H1 (cell line): ENCODE data around the gene SEC16A.

Experiments
- CEBPB ChIP-seq: IDR thresholded peaks from 2 replicates; pipeline ENCODE4 v1.6.1; 2012; ENCODE audit warnings: low read depth, low read length
- CHD2 ChIP-seq: IDR thresholded peaks from 2 replicates; pipeline ENCODE4 v1.6.1; 2012; ENCODE audit warnings: low read length, improper control_type of control experiment
- EP300 ChIP-seq, 2 experiments: IDR thresholded peaks; 1 replicate in 1 of 2; 2 replicates in 1 of 2; pipeline ENCODE4 v1.6.1; 2011 to 2012; ENCODE audit warnings: low read depth in 2 of 2, low read length in 2 of 2, mild to moderate bottlenecking in 2 of 2, borderline replicate concordance in 1 of 2, inconsistent platforms in 1 of 2, moderate library complexity in 1 of 2
- EZH2 ChIP-seq: fragments of 200-600 bp; sonication (generic); IDR thresholded peaks from 2 replicates; pipeline ENCODE4 v1.7.1; 2012; ENCODE audit warnings: low read depth, mild to moderate bottlenecking, moderate library complexity, low read length, inconsistent platforms; ENCODE audit not compliant: severe bottlenecking
- HDAC2 ChIP-seq, 2 experiments: fragments of 300-600 bp in 1 of 2; sonication (generic) in 1 of 2; IDR thresholded peaks; 2 replicates each; pipeline ENCODE4 v1.6.1; 2011 to 2012; ENCODE audit warnings: low read depth in 2 of 2, low read length in 2 of 2, mild to moderate bottlenecking in 2 of 2, moderate library complexity in 2 of 2, borderline replicate concordance in 1 of 2, inconsistent platforms in 1 of 2
- SP1 ChIP-seq: IDR thresholded peaks from 2 replicates; pipeline ENCODE4 v1.6.1; 2011; ENCODE audit warnings: low read depth, low read length
- TAF1 ChIP-seq: IDR thresholded peaks from 2 replicates; pipeline ENCODE4 v1.6.1; 2011; ENCODE audit warnings: mild to moderate bottlenecking, low read depth, low read length
- TCF12 ChIP-seq: IDR thresholded peaks from 2 replicates; pipeline ENCODE4 v1.6.1; 2011; ENCODE audit warnings: low read depth, mild to moderate bottlenecking, low read length
- YY1 ChIP-seq: IDR thresholded peaks from 2 replicates; pipeline ENCODE4 v1.6.1; 2011; ENCODE audit warnings: low read depth, mild to moderate bottlenecking, low read length

- no peak for TF ChIP-seq SP1
- no peak for TF ChIP-seq CEBPB
- TF ChIP-seq YY1 = no peak
- no peak for TF ChIP-seq TCF12
- TF ChIP-seq EZH2 = no peak
- TF ChIP-seq EP300 (IDR thresholded peaks at IDR 0.05; ENCODE audit: borderline replicate concordance in 1 of 2, low read depth in 2 of 2, low read length in 2 of 2) = no peak
- TF ChIP-seq CHD2 = no peak
- TF ChIP-seq TAF1 = no peak
- TF ChIP-seq HDAC2 (IDR thresholded peaks at IDR 0.05; ENCODE audit: borderline replicate concordance in 1 of 2, low read depth in 2 of 2, low read length in 2 of 2) = no peak
Observed at GRCh38 chr9:136402067-136402466, 80.8 kb downstream of the SEC16A start.
